ENCODE results near the gene OTOP2.

DNA sequence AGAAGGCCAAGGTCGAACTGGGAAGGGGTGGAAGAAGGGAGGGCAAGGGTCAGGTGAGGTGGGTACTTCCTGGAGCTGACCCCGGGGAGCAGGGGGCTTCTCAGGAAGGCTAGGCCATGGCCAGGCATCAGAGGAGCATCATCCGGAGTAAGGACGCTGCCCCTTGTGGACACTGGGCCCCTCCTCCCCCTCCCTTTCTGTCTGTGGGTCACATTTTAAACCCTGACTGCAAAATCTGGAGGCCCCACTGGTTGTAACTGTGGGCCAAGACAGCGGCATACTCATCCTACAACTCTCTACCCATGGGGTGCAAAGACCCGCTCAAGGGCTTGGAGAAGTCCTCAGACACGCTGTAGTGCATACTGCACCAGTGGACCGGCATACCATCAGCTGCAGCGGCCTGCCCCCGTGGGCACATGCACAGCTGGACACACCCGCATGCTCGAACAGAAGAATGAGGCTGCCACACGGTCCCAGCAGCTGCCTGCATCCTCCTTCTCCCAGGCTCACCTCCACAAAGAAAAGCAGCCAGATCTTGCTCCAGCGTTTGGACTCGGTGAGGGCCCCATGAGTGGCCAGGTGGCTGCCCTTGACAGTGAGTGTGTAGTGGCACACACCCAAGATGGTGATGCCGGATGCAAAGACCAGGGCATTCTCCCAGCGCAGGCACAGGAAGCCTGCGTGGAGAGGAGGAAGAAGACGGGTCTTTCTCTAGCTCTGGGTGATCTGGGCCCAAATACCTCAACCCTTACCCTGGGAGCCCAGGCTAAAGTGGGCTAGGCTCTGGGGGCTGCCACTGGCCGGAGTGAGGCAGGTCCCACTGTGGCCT lies 31.8 kb upstream of the OTOP2 start:
- no peak for TF ChIP-seq FOXM1 (IDR thresholded peaks at IDR 0.05; ENCODE audit: borderline replicate concordance)
- TF ChIP-seq CTBP1 (IDR thresholded peaks at IDR 0.05; ENCODE audit: borderline replicate concordance): no peak
- no peak for TF ChIP-seq BHLHE40 (IDR thresholded peaks at IDR 0.05; ENCODE audit: borderline replicate concordance)
- no peak for TF ChIP-seq L3MBTL2 (conservative IDR thresholded peaks at IDR 0.05)
